Body of pancreas (tissue), 4 donors: ENCODE results near the gene KXD1. TPM values are rescaled to one million over a fixed set of nuclear protein-coding genes. Genes with fewer than 3 reads are reported as not detected.
"Not testable (repeated sequence)": the region's sequence is repeated elsewhere in the genome, so short reads cannot be mapped to it uniquely, and the experiment has no call there.

Source experiments
- ATAC-seq: fragments of 150-250 bp; one replicate; pipeline ENCODE4 v1.9.1; 2016
- DNase-seq, 4 donors: peaks; one replicate each; pipeline ENCODE4 v3.0.0-alpha.2; 2019
- H3K27ac ChIP-seq, 4 donors: fragments of 200-600 bp; sonication (generic); 1 replicate in 3 of 4; 2 replicates in 1 of 4; pipeline versions ENCODE4 v1.5.1 to v1.6.1; 2016 to 2019; ENCODE audit warnings: mild to moderate bottlenecking in 1 of 4, mixed read lengths in 1 of 4, moderate library complexity in 1 of 4
- H3K27me3 ChIP-seq, 2 donors: fragments of 200-600 bp; sonication (generic); one replicate each; pipeline ENCODE4 v1.6.0; 2016; ENCODE audit warnings: mild to moderate bottlenecking in 1 of 2
- H3K36me3 ChIP-seq, 2 donors: fragments of 200-600 bp; sonication (generic); replicated peaks in 1 of 2; 2 replicates each; pipeline ENCODE4 v1.5.1; 2016; ENCODE audit warnings: low read depth in 2 of 2; ENCODE audit not compliant: insufficient read depth in 1 of 2
- H3K4me1 ChIP-seq: fragments of 200-600 bp; sonication (generic); one replicate; pipeline ENCODE4 v1.6.0; 2016
- H3K4me3 ChIP-seq, 2 donors: fragments of 200-600 bp; sonication (generic); 1 replicate in 1 of 2; 2 replicates in 1 of 2; pipeline ENCODE4 v1.5.1; 2016 to 2019
- H3K9me3 ChIP-seq, 3 donors: fragments of 200-600 bp; sonication (generic); 1 replicate in 2 of 3; 2 replicates in 1 of 3; pipeline ENCODE4 v1.5.1; 2016
- POLR2A ChIP-seq, 3 donors: fragments of 450-650 bp; IDR thresholded peaks; one replicate each; pipeline ENCODE4 v1.6.1; 2016; ENCODE audit warnings: antibody characterized with exemption in 3 of 3, mild to moderate bottlenecking in 2 of 3
- WGBS, 2 donors: methylation state at CpG; one replicate each; pipeline ENCODE4 v1.1.5; 2017; 5-methylcytosine and 5-hydroxymethylcytosine counted together
- intact Hi-C: fragments of 100-400 bp; cut with DNase I; formaldehyde crosslinking; loops from one replicate; pipeline ENCODE4 v1.15.1; 2023
- total RNA-seq, 2 donors: library from RNA; depleted of rRNA; stranded (reverse); fragments of >200 nt; gene quantifications; one replicate each; pipeline ENCODE4 v1.1.0, GENCODE V29; 2016
- TF ChIP-seq, protein P1 (sequence below), 7 experiments: fragments of 450-650 bp in 4 of 7; fragments of 200-600 bp in 3 of 7; sonication (generic) in 3 of 7; IDR thresholded peaks; one replicate each; pipeline ENCODE4 v1.5.1; 2016 to 2019; ENCODE audit warnings: antibody characterized with exemption in 7 of 7

The KXD1 gene
- total RNA-seq, 2 donors from 2014 or later = 62.6 to 71.1 TPM

DNA sequence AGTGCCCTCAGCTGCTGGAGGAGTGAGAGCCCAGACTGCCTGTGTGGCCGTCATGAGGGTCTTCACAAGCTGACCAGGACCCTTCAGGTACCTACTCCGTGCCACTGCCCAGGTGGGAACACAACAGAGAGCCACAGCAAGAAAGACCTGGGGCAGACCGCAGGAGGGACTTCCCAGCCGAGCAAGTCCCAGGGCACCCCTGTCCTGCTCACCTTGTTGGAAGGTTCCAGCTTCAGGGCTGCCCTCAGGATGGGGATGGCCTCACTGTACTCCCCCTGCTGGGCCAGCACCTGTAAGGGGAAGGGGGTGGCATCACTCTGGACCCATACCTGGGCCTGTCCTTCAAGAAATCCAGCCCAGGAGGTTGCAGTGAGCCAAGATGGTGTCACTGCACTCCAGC is 24.6 kb upstream of the KXD1 start:
- intact Hi-C loops = no loop called here

DNA sequence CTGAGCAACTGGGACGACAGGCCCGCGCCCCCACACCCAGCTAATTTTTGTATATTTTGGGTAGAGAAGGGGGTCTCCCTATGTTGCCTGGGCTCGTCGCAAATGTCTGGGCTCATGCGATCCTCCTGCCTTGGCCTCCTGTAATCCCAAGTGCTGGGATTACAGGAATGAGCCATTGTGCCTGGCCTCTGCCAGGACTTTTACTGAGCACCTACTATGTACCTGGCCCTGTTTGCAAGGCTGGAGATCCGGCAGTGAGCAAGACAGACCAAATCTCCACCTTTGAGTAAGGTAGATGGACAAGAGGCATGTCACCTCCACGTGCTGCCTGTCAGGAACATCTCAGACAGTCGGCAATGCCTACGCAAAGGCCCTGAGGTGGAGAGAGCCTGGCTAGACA is 21.2 kb upstream of the KXD1 start:
- WGBS, 2 donors = 94 to 95% methylated on average over 10 of the region's 10 CpGs
- Histone ChIP-seq H3K27ac (no peak overlapping the region), H3K27me3 (no peaks in the 10 kb centered on the region), H3K4me3 (no peak overlapping the region), H3K36me3 (peaks cover 0 to 13% of the 10 kb centered on the region in 2 donors), H3K9me3 (no peaks in the 10 kb centered on the region), H3K4me1 (no peaks in the 10 kb centered on the region)
- intact Hi-C loops = no loop called here
- ATAC-seq (no peak), DNase-seq (no peak)
- no peak for TF ChIP-seq POLR2A (IDR thresholded peaks at IDR 0.05)
- TF ChIP-seq, protein P1, sequence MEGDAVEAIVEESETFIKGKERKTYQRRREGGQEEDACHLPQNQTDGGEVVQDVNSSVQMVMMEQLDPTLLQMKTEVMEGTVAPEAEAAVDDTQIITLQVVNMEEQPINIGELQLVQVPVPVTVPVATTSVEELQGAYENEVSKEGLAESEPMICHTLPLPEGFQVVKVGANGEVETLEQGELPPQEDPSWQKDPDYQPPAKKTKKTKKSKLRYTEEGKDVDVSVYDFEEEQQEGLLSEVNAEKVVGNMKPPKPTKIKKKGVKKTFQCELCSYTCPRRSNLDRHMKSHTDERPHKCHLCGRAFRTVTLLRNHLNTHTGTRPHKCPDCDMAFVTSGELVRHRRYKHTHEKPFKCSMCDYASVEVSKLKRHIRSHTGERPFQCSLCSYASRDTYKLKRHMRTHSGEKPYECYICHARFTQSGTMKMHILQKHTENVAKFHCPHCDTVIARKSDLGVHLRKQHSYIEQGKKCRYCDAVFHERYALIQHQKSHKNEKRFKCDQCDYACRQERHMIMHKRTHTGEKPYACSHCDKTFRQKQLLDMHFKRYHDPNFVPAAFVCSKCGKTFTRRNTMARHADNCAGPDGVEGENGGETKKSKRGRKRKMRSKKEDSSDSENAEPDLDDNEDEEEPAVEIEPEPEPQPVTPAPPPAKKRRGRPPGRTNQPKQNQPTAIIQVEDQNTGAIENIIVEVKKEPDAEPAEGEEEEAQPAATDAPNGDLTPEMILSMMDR (IDR thresholded peaks at IDR 0.05) = no peak

More for the DNA sequence above, 24.6 kb upstream of the KXD1 start:
- Histone ChIP-seq H3K27me3 (no peaks in the 10 kb centered on the region), H3K36me3 (peaks cover 0 to 13% of the 10 kb centered on the region in 2 donors), H3K27ac (no peak overlapping the region), H3K9me3 (no peaks in the 10 kb centered on the region), H3K4me3 (no peak overlapping the region), H3K4me1 (no peaks in the 10 kb centered on the region)
- DNase-seq = no peak
- TF ChIP-seq POLR2A (IDR thresholded peaks at IDR 0.05) = no peak
- TF ChIP-seq, protein P1 (IDR thresholded peaks at IDR 0.05) = no peak
- 100% methylated on average over 4 of the region's 4 CpGs; no CpG with 5 or more reads in 1 of the 2 donors for WGBS, 2 donors
- ATAC-seq = no peak

DNA sequence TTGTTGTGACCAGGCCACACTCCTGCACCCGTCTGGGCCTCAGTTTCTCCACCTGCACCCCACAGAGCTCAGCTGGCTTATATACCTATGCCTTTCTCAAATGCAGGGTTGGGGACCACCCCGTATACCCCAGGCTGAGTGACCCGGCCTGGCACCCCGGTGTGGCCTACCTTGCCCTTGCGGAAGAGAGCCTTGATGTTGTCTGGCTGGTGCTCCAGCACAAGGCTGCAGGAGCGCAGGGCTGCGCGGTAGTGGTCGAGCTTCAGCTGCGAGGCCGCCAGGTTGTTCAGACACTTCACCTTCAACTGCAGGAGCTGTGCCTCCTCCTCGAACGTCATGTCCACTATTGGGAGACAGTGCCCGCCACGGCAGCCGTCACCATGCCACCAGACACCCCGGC is 20.2 kb upstream of the KXD1 start:
- 80 to 96% methylated on average over 1 to 17 of the region's 17 CpGs for WGBS, 2 donors
- Histone ChIP-seq H3K9me3 (no peaks in the 10 kb centered on the region), H3K27ac (no peak overlapping the region), H3K27me3 (no peaks in the 10 kb centered on the region), H3K4me1 (peaks cover 8% of the 10 kb centered on the region), H3K36me3 (peaks cover 0 to 10% of the 10 kb centered on the region in 2 donors), H3K4me3 (no peak overlapping the region)
- intact Hi-C loops = no loop called here
- DNase-seq (no peak), ATAC-seq (no peak)
- TF ChIP-seq, protein P1 (IDR thresholded peaks at IDR 0.05) = no peak
- TF ChIP-seq POLR2A (IDR thresholded peaks at IDR 0.05) = no peak

DNA sequence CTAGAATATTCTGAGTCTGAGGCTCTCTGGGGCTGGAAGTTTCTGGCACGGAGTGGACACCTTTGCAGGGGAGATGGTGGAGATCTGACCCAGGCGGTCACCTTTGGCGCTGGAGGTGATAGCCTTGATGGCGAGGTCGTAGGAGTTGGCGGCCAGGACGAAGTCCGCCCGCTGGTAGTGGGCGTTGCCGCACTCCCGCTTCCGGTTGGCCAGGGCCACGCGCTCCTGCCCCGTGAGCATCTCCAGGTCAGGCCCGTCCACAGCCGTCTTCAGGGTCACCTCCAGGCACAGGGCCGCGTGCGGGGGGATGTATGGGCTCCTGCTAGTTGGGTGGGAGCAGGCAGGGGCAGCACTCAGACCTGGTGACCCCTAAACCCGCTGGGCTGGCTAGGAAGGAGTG is 19.6 kb upstream of the KXD1 start:
- WGBS, 2 donors = 91 to 97% methylated on average over 13 to 17 of the region's 22 CpGs
- TF ChIP-seq POLR2A (IDR thresholded peaks at IDR 0.05) = no peak
- TF ChIP-seq, protein P1 (IDR thresholded peaks at IDR 0.05) = no peak
- peaks cover 10% of the 10 kb centered on the region for H3K4me1 ChIP-seq
- H3K9me3 ChIP-seq = no peaks in the 10 kb centered on the region
- H3K4me3 ChIP-seq = no peak overlapping the region
- H3K27me3 ChIP-seq = no peaks in the 10 kb centered on the region
- intact Hi-C loops = no loop called here
- ATAC-seq = no peak
- DNase-seq = no peak
- H3K36me3 ChIP-seq = peaks cover 0 to 6% of the 10 kb centered on the region in 2 donors
- H3K27ac ChIP-seq = no peak overlapping the region

DNA sequence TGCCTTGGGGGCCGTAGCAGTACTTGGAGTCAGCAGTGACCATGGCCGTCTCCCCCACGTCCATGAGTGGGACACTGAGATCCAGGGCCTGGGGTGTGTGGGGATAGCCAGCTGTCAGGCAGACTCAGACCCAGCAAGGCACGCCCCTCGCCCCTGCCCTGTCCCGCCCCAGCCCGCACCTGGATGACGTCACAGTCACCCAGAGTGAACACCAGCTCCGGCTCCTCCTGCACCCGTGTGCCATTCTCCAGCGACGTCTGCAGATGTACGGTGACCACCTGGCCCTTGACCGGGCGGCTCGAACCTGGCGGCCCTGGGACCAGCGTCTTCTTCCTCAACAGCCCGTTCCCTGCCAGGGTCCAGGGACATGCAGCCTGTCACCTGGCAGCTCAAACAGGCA is 18.3 kb upstream of the KXD1 start:
- intact Hi-C loops = no loop called here
- TF ChIP-seq POLR2A (IDR thresholded peaks at IDR 0.05) = no peak
- TF ChIP-seq, protein P1 (IDR thresholded peaks at IDR 0.05) = no peak
- Histone ChIP-seq H3K4me1 (peaks cover 16% of the 10 kb centered on the region), H3K27ac (no peak overlapping the region), H3K27me3 (no peaks in the 10 kb centered on the region), H3K9me3 (no peaks in the 10 kb centered on the region), H3K36me3 (peaks cover 0 to 6% of the 10 kb centered on the region in 2 donors), H3K4me3 (no peak overlapping the region)
- 96 to 97% methylated on average over 13 to 17 of the region's 19 CpGs for WGBS, 2 donors
- no peak for ATAC-seq
- DNase-seq = no peak

DNA sequence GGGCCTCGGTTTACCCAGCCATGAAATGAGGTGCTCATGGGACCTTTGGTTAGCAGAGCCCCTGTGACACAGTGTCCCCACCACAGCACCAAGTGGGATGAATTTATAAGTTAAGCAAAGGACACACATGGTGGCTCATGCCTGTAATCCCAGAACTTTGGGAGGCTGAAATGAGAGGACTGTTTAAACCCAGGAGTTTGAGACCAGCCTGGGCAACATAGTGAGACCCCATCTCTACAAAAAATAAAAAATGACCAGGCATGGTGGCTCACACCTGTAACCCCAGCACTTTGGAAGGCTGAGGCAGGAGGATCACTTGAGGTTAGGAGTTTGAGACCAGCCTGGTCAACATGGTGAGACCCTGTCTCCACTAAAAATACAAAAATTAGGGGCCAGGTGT is 17.5 kb upstream of the KXD1 start:
- H3K36me3 ChIP-seq, H3K27ac ChIP-seq, intact Hi-C loops, H3K9me3 ChIP-seq, H3K27me3 ChIP-seq, DNase-seq, H3K4me3 ChIP-seq, ATAC-seq: not testable (repeated sequence)
- H3K4me1 ChIP-seq = peaks cover 16% of the 10 kb centered on the region
- WGBS, 2 donors = 63 to 100% methylated on average over 1 of the region's 1 CpG
